ENCODE data around the gene CD99L2. TPM values are rescaled to one million over a fixed set of nuclear protein-coding genes. Genes with fewer than 3 reads are reported as not detected.

The CD99L2 gene
- total RNA-seq, 1 experiment from 2014 or later, result 29.5 TPM

DNA sequence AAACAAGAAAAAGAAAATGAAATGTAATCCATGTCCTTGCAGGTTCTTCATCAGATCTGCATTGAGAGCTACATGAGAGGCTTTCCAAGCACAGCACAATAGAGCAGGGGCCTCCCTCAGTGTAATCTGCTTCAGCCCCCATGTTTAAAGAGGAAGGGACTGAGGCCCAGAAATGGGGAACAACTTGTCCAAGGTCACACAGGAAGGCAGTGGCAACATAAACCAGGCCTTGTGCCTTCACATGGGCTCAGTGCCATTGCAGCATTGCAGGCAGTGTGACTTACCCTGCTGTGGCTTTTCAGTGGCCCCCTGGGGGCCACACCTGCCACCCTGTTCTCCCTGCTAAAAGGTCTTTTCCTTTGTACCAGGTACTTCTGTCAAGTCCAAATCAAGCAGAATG, 20.9 kb upstream of the CD99L2 start:
- no peaks in the 10 kb centered on the region for H3K9me3 ChIP-seq (ENCODE audit: low read depth, low read length, poor library complexity, severe bottlenecking)
- intact Hi-C loops (cut with micrococcal nuclease; ENCODE audit: unreplicated experiment), result no loop called here
- BruUV-seq (replicated peaks), result no TSS peak
- no peaks in the 10 kb centered on the region for H3K36me3 ChIP-seq (ENCODE audit: insufficient read depth, low read length, poor library complexity, severe bottlenecking)
- no peaks in the 10 kb centered on the region for H3K27me3 ChIP-seq (replicated peaks; ENCODE audit: insufficient read depth, low read depth, low read length, poor library complexity)
- H3K27ac ChIP-seq (ENCODE audit: low read depth, low read length, poor library complexity, severe bottlenecking), result no peak overlapping the region
- TF ChIP-seq CTCF (conservative IDR thresholded peaks at IDR 0.05; ENCODE audit: low read depth, low read length) (no peak), EZH2 (IDR thresholded peaks at IDR 0.05; ENCODE audit: borderline replicate concordance, low read depth, low read length, poor library complexity, severe bottlenecking) (no peak)
- POLR2A ChIA-PET (ENCODE audit: low non-redundant PET), result no interaction called here
- H3K4me3 ChIP-seq (ENCODE audit: low read depth, low read length, poor library complexity, severe bottlenecking), result no peak overlapping the region
- DNase-seq (ENCODE audit: low spot score), result no peak
- CTCF ChIA-PET, result no interaction called here
- H3K4me1 ChIP-seq (ENCODE audit: insufficient read depth, low read length, poor library complexity, severe bottlenecking), result no peaks in the 10 kb centered on the region

- H3K4me1 ChIP-seq (ENCODE audit: insufficient read depth, low read length, poor library complexity, severe bottlenecking), result no peaks in the 10 kb centered on the region
- no peak overlapping the region for H3K4me3 ChIP-seq (ENCODE audit: low read depth, low read length, poor library complexity, severe bottlenecking)
- no TSS peak for BruUV-seq (replicated peaks)
- no peaks in the 10 kb centered on the region for H3K27me3 ChIP-seq (replicated peaks; ENCODE audit: insufficient read depth, low read depth, low read length, poor library complexity)
- intact Hi-C loops (cut with micrococcal nuclease; ENCODE audit: unreplicated experiment), result no loop called here
- peak; percentile 45 for DNase-seq (ENCODE audit: low spot score)
- no peak for TF ChIP-seq EZH2 (IDR thresholded peaks at IDR 0.05; ENCODE audit: borderline replicate concordance, low read depth, low read length, poor library complexity, severe bottlenecking)
- no peak for TF ChIP-seq CTCF (conservative IDR thresholded peaks at IDR 0.05; ENCODE audit: low read depth, low read length)
- no peaks in the 10 kb centered on the region for H3K36me3 ChIP-seq (ENCODE audit: insufficient read depth, low read length, poor library complexity, severe bottlenecking)
- POLR2A ChIA-PET (ENCODE audit: low non-redundant PET), result no interaction called here
- H3K9me3 ChIP-seq (ENCODE audit: low read depth, low read length, poor library complexity, severe bottlenecking), result no peaks in the 10 kb centered on the region
- H3K27ac ChIP-seq (ENCODE audit: low read depth, low read length, poor library complexity, severe bottlenecking), result no peak overlapping the region
- CTCF ChIA-PET, result no interaction called here
Measured at GRCh38 chrX:150913511-150913910, 15.0 kb upstream of the CD99L2 start.

DNA sequence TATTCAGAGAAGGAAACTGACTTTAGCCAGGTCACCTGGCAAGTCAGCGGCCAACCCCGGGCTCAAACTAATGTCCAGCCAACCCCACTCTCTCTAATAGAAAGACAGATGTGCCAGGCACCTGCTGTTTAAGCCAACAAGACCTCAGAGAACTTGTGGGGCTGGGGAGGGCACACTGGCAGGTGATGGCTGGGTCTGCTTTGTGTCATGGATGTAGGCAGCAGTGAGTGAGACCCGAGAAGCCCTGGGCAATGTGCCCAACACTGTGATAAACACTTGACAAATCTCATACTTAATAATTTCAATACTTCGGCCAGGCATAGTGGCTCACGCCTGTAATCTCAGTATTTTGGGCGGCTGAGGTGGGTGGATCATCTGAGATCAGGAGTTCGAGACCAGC, 9.0 kb upstream of the CD99L2 start:
- Histone ChIP-seq H3K27ac (ENCODE audit: low read depth, low read length, poor library complexity, severe bottlenecking) (no peak overlapping the region), H3K4me1 (ENCODE audit: insufficient read depth, low read length, poor library complexity, severe bottlenecking) (no peaks in the 10 kb centered on the region), H3K9me3 (ENCODE audit: low read depth, low read length, poor library complexity, severe bottlenecking) (no peaks in the 10 kb centered on the region), H3K4me3 (ENCODE audit: low read depth, low read length, poor library complexity, severe bottlenecking) (no peak overlapping the region), H3K36me3 (ENCODE audit: insufficient read depth, low read length, poor library complexity, severe bottlenecking) (no peaks in the 10 kb centered on the region), H3K27me3 (replicated peaks; ENCODE audit: insufficient read depth, low read depth, low read length, poor library complexity) (no peaks in the 10 kb centered on the region)
- intact Hi-C loops (cut with micrococcal nuclease; ENCODE audit: unreplicated experiment), result no loop called here
- TF ChIP-seq EZH2 (IDR thresholded peaks at IDR 0.05; ENCODE audit: borderline replicate concordance, low read depth, low read length, poor library complexity, severe bottlenecking) (no peak), CTCF (conservative IDR thresholded peaks at IDR 0.05; ENCODE audit: low read depth, low read length) (no peak)
- no TSS peak for BruUV-seq (replicated peaks)
- ChIA-PET CTCF (no interaction called here), POLR2A (ENCODE audit: low non-redundant PET) (no interaction called here)
- DNase-seq (ENCODE audit: low spot score), result no peak

Measured in A673 (cell line).